Measurements from ENCODE around the gene LHX8.
A peak's percentile ranks its signal among the peaks of the same experiment; 100 is the strongest.
"Not testable (repeated sequence)": the region's sequence is repeated elsewhere in the genome, so short reads cannot be mapped to it uniquely, and the experiment has no call there.

The LHX8 gene

GRCh38 chr1:75181214-75181955 is 47.2 kb downstream of the LHX8 start:
- H3K4me3 ChIP-seq (ENCODE audit: low read depth, low read length); DNase-seq; H3K14ac ChIP-seq (ENCODE audit: low read length); H3K4me2 ChIP-seq (ENCODE audit: low read length); H4K91ac ChIP-seq (ENCODE audit: low read depth, low read length); H2BK120ac ChIP-seq (ENCODE audit: insufficient read depth, low read length, poor library complexity); H3K9ac ChIP-seq (ENCODE audit: low read length); H2AK5ac ChIP-seq (ENCODE audit: low read length); H2BK12ac ChIP-seq (ENCODE audit: low read length); H3K79me2 ChIP-seq (ENCODE audit: control insufficient read depth, insufficient read depth, low read length, poor library complexity); H4K8ac ChIP-seq (ENCODE audit: low read depth, low read length); H3K27ac ChIP-seq (ENCODE audit: low read depth, low read length); H3K4me1 ChIP-seq (ENCODE audit: control insufficient read depth in 1 of 2, insufficient read depth in 2 of 2, low read length in 2 of 2); H3K18ac ChIP-seq (ENCODE audit: low read length); H4K12ac ChIP-seq (ENCODE audit: low read depth, low read length); H3K4ac ChIP-seq (ENCODE audit: low read depth, low read length); H3K27me3 ChIP-seq (ENCODE audit: insufficient read depth, low read length); H2BK5ac ChIP-seq (ENCODE audit: low read depth, low read length, poor library complexity); H3K36me3 ChIP-seq (ENCODE audit: control insufficient read depth in 1 of 2, insufficient read depth in 2 of 2, low read length in 2 of 2); H3K23ac ChIP-seq (ENCODE audit: low read length); H2AFZ ChIP-seq (ENCODE audit: insufficient read depth, low read length, poor library complexity); H3K9me3 ChIP-seq (ENCODE audit: insufficient read depth, low read depth, low read length); H3K79me1 ChIP-seq (ENCODE audit: low read length): not testable (repeated sequence)
- WGBS (ENCODE audit: extremely low coverage, insufficient coverage, insufficient read length): no CpG with 5 or more reads among the region's 13 CpGs

GRCh38 chr1:75188892-75189291 is 54.7 kb downstream of the LHX8 start:
- Histone ChIP-seq H3K4me3 (ENCODE audit: low read depth, low read length) (no peak overlapping the region), H3K79me2 (ENCODE audit: control insufficient read depth, insufficient read depth, low read length, poor library complexity) (no peaks in the 10 kb centered on the region), H3K4ac (ENCODE audit: low read depth, low read length) (no peak overlapping the region), H3K27me3 (ENCODE audit: insufficient read depth, low read length) (no peaks in the 10 kb centered on the region), H3K79me1 (ENCODE audit: low read length) (no peaks in the 10 kb centered on the region), H3K36me3 (ENCODE audit: control insufficient read depth in 1 of 2, insufficient read depth in 2 of 2, low read length in 2 of 2) (no peaks in the 10 kb centered on the region), H3K14ac (ENCODE audit: low read length) (no peak overlapping the region), H2BK12ac (ENCODE audit: low read length) (no peak overlapping the region), H2BK5ac (ENCODE audit: low read depth, low read length, poor library complexity) (no peak overlapping the region), H2AK5ac (ENCODE audit: low read length) (no peak overlapping the region), H3K18ac (ENCODE audit: low read length) (no peak overlapping the region), H4K12ac (ENCODE audit: low read depth, low read length) (no peak overlapping the region), H2BK120ac (ENCODE audit: insufficient read depth, low read length, poor library complexity) (no peak overlapping the region), H3K27ac (ENCODE audit: low read depth, low read length) (no peak overlapping the region), H3K4me2 (ENCODE audit: low read length) (no peak overlapping the region), H4K91ac (ENCODE audit: low read depth, low read length) (no peak overlapping the region), H3K4me1 (ENCODE audit: control insufficient read depth in 1 of 2, insufficient read depth in 2 of 2, low read length in 2 of 2) (no peaks in the 10 kb centered on the region), H4K8ac (ENCODE audit: low read depth, low read length) (no peak overlapping the region), H3K23ac (ENCODE audit: low read length) (no peak overlapping the region), H2AFZ (ENCODE audit: insufficient read depth, low read length, poor library complexity) (no peak overlapping the region), H3K9me3 (ENCODE audit: insufficient read depth, low read depth, low read length) (no peaks in the 10 kb centered on the region), H3K9ac (ENCODE audit: low read length) (no peak overlapping the region)
- no CpG with 5 or more reads among the region's 1 CpG for WGBS (ENCODE audit: extremely low coverage, insufficient coverage, insufficient read length)
- DNase-seq: no peak

GRCh38 chr1:75198163-75198562 is 64.0 kb downstream of the LHX8 start:
- no peak for DNase-seq
- no peaks in the 10 kb centered on the region for H3K36me3 ChIP-seq (ENCODE audit: control insufficient read depth in 1 of 2, insufficient read depth in 2 of 2, low read length in 2 of 2)
- no CpG with 5 or more reads among the region's 1 CpG for WGBS (ENCODE audit: extremely low coverage, insufficient coverage, insufficient read length)

GRCh38 chr1:75198761-75199160 is 64.6 kb downstream of the LHX8 start:
- Histone ChIP-seq H3K4me2 (ENCODE audit: low read length) (no peak overlapping the region), H3K27me3 (ENCODE audit: insufficient read depth, low read length) (no peaks in the 10 kb centered on the region), H4K12ac (ENCODE audit: low read depth, low read length) (no peak overlapping the region), H2BK5ac (ENCODE audit: low read depth, low read length, poor library complexity) (no peak overlapping the region), H2BK12ac (ENCODE audit: low read length) (no peak overlapping the region), H3K9ac (ENCODE audit: low read length) (no peak overlapping the region), H2AFZ (ENCODE audit: insufficient read depth, low read length, poor library complexity) (no peak overlapping the region), H3K4ac (ENCODE audit: low read depth, low read length) (no peak overlapping the region), H3K4me1 (ENCODE audit: control insufficient read depth in 1 of 2, insufficient read depth in 2 of 2, low read length in 2 of 2) (no peaks in the 10 kb centered on the region), H3K79me1 (ENCODE audit: low read length) (no peaks in the 10 kb centered on the region), H2BK120ac (ENCODE audit: insufficient read depth, low read length, poor library complexity) (no peak overlapping the region), H3K9me3 (ENCODE audit: insufficient read depth, low read depth, low read length) (no peaks in the 10 kb centered on the region), H3K23ac (ENCODE audit: low read length) (no peak overlapping the region), H4K8ac (ENCODE audit: low read depth, low read length) (no peak overlapping the region), H3K79me2 (ENCODE audit: control insufficient read depth, insufficient read depth, low read length, poor library complexity) (no peaks in the 10 kb centered on the region), H3K4me3 (ENCODE audit: low read depth, low read length) (no peak overlapping the region), H3K14ac (ENCODE audit: low read length) (no peak overlapping the region), H4K91ac (ENCODE audit: low read depth, low read length) (no peak overlapping the region), H2AK5ac (ENCODE audit: low read length) (no peak overlapping the region), H3K27ac (ENCODE audit: low read depth, low read length) (no peak overlapping the region), H3K18ac (ENCODE audit: low read length) (no peak overlapping the region), H3K36me3 (ENCODE audit: control insufficient read depth in 1 of 2, insufficient read depth in 2 of 2, low read length in 2 of 2) (no peaks in the 10 kb centered on the region)
- DNase-seq: peak in 1 of 2 donors; percentile 7
- WGBS (ENCODE audit: extremely low coverage, insufficient coverage, insufficient read length): no CpG with 5 or more reads among the region's 1 CpG

More at GRCh38 chr1:75198163-75198562, 64.0 kb downstream of the LHX8 start:
- H3K27me3 ChIP-seq (ENCODE audit: insufficient read depth, low read length): no peaks in the 10 kb centered on the region
- H3K4me1 ChIP-seq (ENCODE audit: control insufficient read depth in 1 of 2, insufficient read depth in 2 of 2, low read length in 2 of 2): no peaks in the 10 kb centered on the region
- no peak overlapping the region for H2BK120ac ChIP-seq (ENCODE audit: insufficient read depth, low read length, poor library complexity)
- H3K9me3 ChIP-seq (ENCODE audit: insufficient read depth, low read depth, low read length): no peaks in the 10 kb centered on the region
- H3K14ac ChIP-seq (ENCODE audit: low read length): no peak overlapping the region
- no peak overlapping the region for H3K9ac ChIP-seq (ENCODE audit: low read length)
- H2AK5ac ChIP-seq (ENCODE audit: low read length): no peak overlapping the region
- H4K12ac ChIP-seq (ENCODE audit: low read depth, low read length): no peak overlapping the region
- no peaks in the 10 kb centered on the region for H3K79me2 ChIP-seq (ENCODE audit: control insufficient read depth, insufficient read depth, low read length, poor library complexity)
- H3K4me3 ChIP-seq (ENCODE audit: low read depth, low read length): no peak overlapping the region
- H3K18ac ChIP-seq (ENCODE audit: low read length): no peak overlapping the region
- no peak overlapping the region for H2AFZ ChIP-seq (ENCODE audit: insufficient read depth, low read length, poor library complexity)
- H3K27ac ChIP-seq (ENCODE audit: low read depth, low read length): no peak overlapping the region
- H3K4ac ChIP-seq (ENCODE audit: low read depth, low read length): no peak overlapping the region
- H3K79me1 ChIP-seq (ENCODE audit: low read length): no peaks in the 10 kb centered on the region
- H3K23ac ChIP-seq (ENCODE audit: low read length): no peak overlapping the region
- H4K8ac ChIP-seq (ENCODE audit: low read depth, low read length): no peak overlapping the region
- no peak overlapping the region for H4K91ac ChIP-seq (ENCODE audit: low read depth, low read length)
- no peak overlapping the region for H2BK12ac ChIP-seq (ENCODE audit: low read length)
- H3K4me2 ChIP-seq (ENCODE audit: low read length): no peak overlapping the region
- H2BK5ac ChIP-seq (ENCODE audit: low read depth, low read length, poor library complexity): no peak overlapping the region

All from trophoblast cell (in vitro differentiated cells and primary cell).